Prostate gland (tissue), 2 donors: ENCODE measurements around the gene ARHGAP9. TPM values are rescaled to one million over a fixed set of nuclear protein-coding genes. Genes with fewer than 3 reads are reported as not detected.

Experiments used
- DNase-seq: peaks from one replicate; pipeline ENCODE4 v3.0.0-alpha.2; 2019; ENCODE audit warnings: low spot score
- H3K27ac ChIP-seq, 2 donors: fragments of 200-600 bp; sonication (generic); 2 replicates each; pipeline ENCODE4 v1.5.1; 2017 to 2019
- H3K27me3 ChIP-seq: fragments of 200-600 bp; sonication (generic); replicated peaks from 2 replicates; pipeline ENCODE4 v1.5.1; 2019; ENCODE audit not compliant: insufficient read depth
- H3K36me3 ChIP-seq, 2 donors: fragments of 200-600 bp; sonication (generic); 1 replicate in 1 of 2; 2 replicates in 1 of 2; pipeline versions ENCODE4 v1.5.1 to v1.8.1; 2017 to 2019
- H3K4me1 ChIP-seq: fragments of 200-600 bp; sonication (generic); replicated peaks from 2 replicates; pipeline ENCODE4 v1.5.1; 2019
- H3K4me3 ChIP-seq, 2 donors: fragments of 200-600 bp; sonication (generic); 2 replicates each; pipeline ENCODE4 v1.5.1; 2017 to 2019
- H3K9me3 ChIP-seq: fragments of 200-600 bp; sonication (generic); 2 replicates; pipeline ENCODE4 v1.5.1; 2017
- CTCF ChIP-seq, 4 experiments: fragments of 200-600 bp in 2 of 4; fragments of 450-650 bp in 2 of 4; sonication (generic) in 2 of 4; IDR thresholded peaks; 1 replicate in 3 of 4; 2 replicates in 1 of 4; pipeline ENCODE4 v1.5.1; 2016 to 2019; ENCODE audit warnings: antibody characterized with exemption in 4 of 4, mild to moderate bottlenecking in 2 of 4, moderate library complexity in 2 of 4
- POLR2A ChIP-seq: fragments of 450-650 bp; IDR thresholded peaks from one replicate; pipeline ENCODE4 v1.6.1; 2016; ENCODE audit warnings: antibody characterized with exemption, mild to moderate bottlenecking
- POLR2AphosphoS5 ChIP-seq: sonication (generic); formaldehyde crosslinking; IDR thresholded peaks from one replicate; pipeline ENCODE4 v1.6.1; 2017; ENCODE audit warnings: antibody characterized with exemption
- WGBS: methylation state at CpG from one replicate; pipeline ENCODE4 v1.1.5; 2018; 5-methylcytosine and 5-hydroxymethylcytosine counted together
- intact Hi-C: fragments of 100-400 bp; cut with DNase I; formaldehyde crosslinking; loops from one replicate; pipeline ENCODE4 v1.14.2; 2022
- total RNA-seq, 2 donors: library from RNA; depleted of rRNA; stranded (reverse); fragments of >200 nt; gene quantifications; one replicate each; pipeline ENCODE4 v1.1.0, GENCODE V29; 2016

ARHGAP9 gene
- total RNA-seq, 2 donors from 2014 or later: 3.5 to 13.6 TPM

GRCh38 chr12:57487055-57487596 is 7.5 kb upstream of the ARHGAP9 start:
- intact Hi-C loops: no loop called here
- WGBS: 87% methylated on average over 27 of the region's 27 CpGs
- Histone ChIP-seq H3K4me3 (peak overlapping the region; percentile 62 to 75), H3K9me3 (no peaks in the 10 kb centered on the region), H3K27ac (no peak overlapping the region), H3K36me3 (peaks cover 0 to 3% of the 10 kb centered on the region in 2 donors), H3K4me1 (peaks cover 10% of the 10 kb centered on the region), H3K27me3 (no peaks in the 10 kb centered on the region)
- DNase-seq: no peak
- TF ChIP-seq POLR2AphosphoS5 (no peak), CTCF (IDR thresholded peaks at IDR 0.05) (no peak), POLR2A (no peak)

- Histone ChIP-seq H3K27ac (no peak overlapping the region), H3K9me3 (no peaks in the 10 kb centered on the region), H3K4me1 (peaks cover 6% of the 10 kb centered on the region), H3K36me3 (peaks cover 0 to 3% of the 10 kb centered on the region in 2 donors), H3K27me3 (no peaks in the 10 kb centered on the region), H3K4me3 (no peak overlapping the region)
- intact Hi-C loops: no loop called here
- TF ChIP-seq POLR2AphosphoS5: no peak
- TF ChIP-seq POLR2A: no peak
- TF ChIP-seq CTCF (IDR thresholded peaks at IDR 0.05): no peak
- no peak for DNase-seq
Measured at GRCh38 chr12:57485695-57486094, 6.0 kb upstream of the ARHGAP9 start.

- TF ChIP-seq CTCF (IDR thresholded peaks at IDR 0.05): no peak
- no peak for TF ChIP-seq POLR2AphosphoS5
- TF ChIP-seq POLR2A: no peak
- no peaks in the 10 kb centered on the region for H3K27me3 ChIP-seq
- H3K4me1 ChIP-seq: no peaks in the 10 kb centered on the region
- DNase-seq: no peak
- H3K9me3 ChIP-seq: no peaks in the 10 kb centered on the region
- no peak overlapping the region for H3K27ac ChIP-seq
- no peak overlapping the region for H3K4me3 ChIP-seq
- WGBS: 40% methylated on average over 5 of the region's 5 CpGs
- H3K36me3 ChIP-seq: no peaks in the 10 kb centered on the region
- intact Hi-C loops: no loop called here
Measured at GRCh38 chr12:57483466-57483865, 3.8 kb upstream of the ARHGAP9 start.

- Histone ChIP-seq H3K36me3 (no peaks in the 10 kb centered on the region), H3K9me3 (no peaks in the 10 kb centered on the region), H3K4me3 (no peak overlapping the region), H3K4me1 (no peaks in the 10 kb centered on the region), H3K27me3 (no peaks in the 10 kb centered on the region), H3K27ac (no peak overlapping the region)
- no peak for DNase-seq
- 71% methylated on average over 1 of the region's 1 CpG for WGBS
- TF ChIP-seq POLR2AphosphoS5 (no peak), POLR2A (no peak), CTCF (IDR thresholded peaks at IDR 0.05) (no peak)
- intact Hi-C loops: no loop called here
Measured at GRCh38 chr12:57481671-57482070, 2.0 kb upstream of the ARHGAP9 start.

- 85% methylated on average over 10 of the region's 10 CpGs for WGBS
- H3K9me3 ChIP-seq: no peaks in the 10 kb centered on the region
- H3K4me3 ChIP-seq: no peak overlapping the region
- peaks cover 6% of the 10 kb centered on the region for H3K27me3 ChIP-seq
- H3K4me1 ChIP-seq: peaks cover 13% of the 10 kb centered on the region
- no peak for DNase-seq
- intact Hi-C loops: no loop called here
- TF ChIP-seq POLR2A (no peak), CTCF (IDR thresholded peaks at IDR 0.05) (no peak), POLR2AphosphoS5 (no peak)
- no peaks in the 10 kb centered on the region for H3K36me3 ChIP-seq
- no peak overlapping the region for H3K27ac ChIP-seq
Measured at GRCh38 chr12:57479043-57479375, 657 bp downstream of the ARHGAP9 start.
